ENCODE data around the gene DNAAF8.

Gene DNAAF8

DNA sequence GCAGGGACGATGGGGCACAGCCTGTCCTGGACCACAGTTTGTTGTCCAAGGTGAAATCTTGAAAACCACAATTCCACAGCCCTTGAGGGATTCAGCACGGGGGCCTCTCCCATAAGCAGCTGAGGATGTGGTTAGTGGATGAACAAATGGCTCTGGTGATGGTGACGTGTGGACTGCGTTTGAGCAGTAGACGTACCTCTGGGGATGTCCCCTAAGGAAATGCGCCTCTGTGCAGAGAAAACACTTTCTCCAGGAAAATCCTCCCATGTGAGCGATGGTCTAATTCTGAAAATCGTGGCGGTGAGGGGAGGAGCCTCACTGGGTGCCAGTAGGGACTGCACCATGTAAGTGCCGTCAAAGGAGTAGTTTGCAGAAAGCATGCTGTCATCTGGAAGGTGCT is 56.5 kb downstream of the DNAAF8 start:
- Histone ChIP-seq H3K9ac (ENCODE audit: low read length) (no peak overlapping the region), H3K9me2 (replicated peaks; ENCODE audit: insufficient read depth, low read length) (no peaks in the 10 kb centered on the region), H3K27ac (ENCODE audit: low read length) (no peak overlapping the region), H3K4me3 (ENCODE audit: low read length) (no peak overlapping the region), H4K20me1 (ENCODE audit: insufficient read depth, low read length) (no peaks in the 10 kb centered on the region), H3K4me1 (ENCODE audit: low read length) (no peaks in the 10 kb centered on the region), H3K36me3 (replicated peaks; ENCODE audit: insufficient read depth, low read length) (no peaks in the 10 kb centered on the region), H3K9me3 (replicated peaks; ENCODE audit: insufficient read depth, low read length) (no peaks in the 10 kb centered on the region), H3K27me3 (replicated peaks; ENCODE audit: insufficient read depth, low read length) (no peaks in the 10 kb centered on the region), H3K79me2 (ENCODE audit: low read length) (no peaks in the 10 kb centered on the region), H3K4me2 (ENCODE audit: low read depth, low read length) (no peak overlapping the region), H2AFZ (ENCODE audit: low read length) (no peak overlapping the region), H3F3A (ENCODE audit: insufficient read depth, low read length) (no peaks in the 10 kb centered on the region)
- no peak for TF ChIP-seq EZH2phosphoT487 (IDR thresholded peaks at IDR 0.05; ENCODE audit: low read length)
- no peak for TF ChIP-seq EZH2 (optimal IDR thresholded peaks at IDR 0.05; ENCODE audit: low read depth, low read length)
- TF ChIP-seq, protein P1, sequence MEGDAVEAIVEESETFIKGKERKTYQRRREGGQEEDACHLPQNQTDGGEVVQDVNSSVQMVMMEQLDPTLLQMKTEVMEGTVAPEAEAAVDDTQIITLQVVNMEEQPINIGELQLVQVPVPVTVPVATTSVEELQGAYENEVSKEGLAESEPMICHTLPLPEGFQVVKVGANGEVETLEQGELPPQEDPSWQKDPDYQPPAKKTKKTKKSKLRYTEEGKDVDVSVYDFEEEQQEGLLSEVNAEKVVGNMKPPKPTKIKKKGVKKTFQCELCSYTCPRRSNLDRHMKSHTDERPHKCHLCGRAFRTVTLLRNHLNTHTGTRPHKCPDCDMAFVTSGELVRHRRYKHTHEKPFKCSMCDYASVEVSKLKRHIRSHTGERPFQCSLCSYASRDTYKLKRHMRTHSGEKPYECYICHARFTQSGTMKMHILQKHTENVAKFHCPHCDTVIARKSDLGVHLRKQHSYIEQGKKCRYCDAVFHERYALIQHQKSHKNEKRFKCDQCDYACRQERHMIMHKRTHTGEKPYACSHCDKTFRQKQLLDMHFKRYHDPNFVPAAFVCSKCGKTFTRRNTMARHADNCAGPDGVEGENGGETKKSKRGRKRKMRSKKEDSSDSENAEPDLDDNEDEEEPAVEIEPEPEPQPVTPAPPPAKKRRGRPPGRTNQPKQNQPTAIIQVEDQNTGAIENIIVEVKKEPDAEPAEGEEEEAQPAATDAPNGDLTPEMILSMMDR (IDR thresholded peaks at IDR 0.05; ENCODE audit: low read length), result no peak
- DNase-seq, result no peak

DNA sequence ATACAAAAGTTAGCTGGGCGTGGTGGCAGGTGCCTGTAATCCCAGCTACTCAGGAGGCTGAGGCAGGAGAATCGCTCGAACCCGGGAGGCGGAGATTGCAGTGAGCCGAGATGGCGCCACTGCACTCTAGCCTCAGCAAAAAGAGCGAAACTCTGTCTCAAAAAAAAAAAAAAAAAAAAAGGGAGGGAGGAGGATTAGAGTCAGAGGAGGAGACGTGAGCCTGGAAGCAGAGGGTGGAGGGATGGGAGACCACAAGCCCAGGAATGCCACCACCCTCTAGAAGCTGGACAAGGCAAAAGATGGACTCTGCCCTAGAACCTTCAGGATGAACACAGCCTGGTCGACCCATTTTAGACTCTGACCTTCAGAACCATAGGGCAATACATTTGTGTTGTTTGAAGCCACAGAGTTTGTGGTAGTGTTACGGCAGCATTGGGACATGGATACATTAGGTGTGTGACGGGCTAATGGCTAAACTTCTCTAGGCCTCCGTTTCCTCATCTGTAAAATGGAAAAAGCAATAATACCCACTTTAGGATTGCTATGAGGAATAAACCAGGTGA is 58.7 kb downstream of the DNAAF8 start:
- Histone ChIP-seq H3K27me3 (replicated peaks; ENCODE audit: insufficient read depth, low read length) (no peaks in the 10 kb centered on the region), H3K9me2 (replicated peaks; ENCODE audit: insufficient read depth, low read length) (no peaks in the 10 kb centered on the region), H3K9ac (ENCODE audit: low read length) (no peak overlapping the region), H3K27ac (ENCODE audit: low read length) (no peak overlapping the region), H3F3A (ENCODE audit: insufficient read depth, low read length) (no peaks in the 10 kb centered on the region), H4K20me1 (ENCODE audit: insufficient read depth, low read length) (no peaks in the 10 kb centered on the region), H3K36me3 (replicated peaks; ENCODE audit: insufficient read depth, low read length) (no peaks in the 10 kb centered on the region), H3K4me3 (ENCODE audit: low read length) (no peak overlapping the region), H2AFZ (ENCODE audit: low read length) (no peak overlapping the region), H3K9me3 (replicated peaks; ENCODE audit: insufficient read depth, low read length) (no peaks in the 10 kb centered on the region), H3K79me2 (ENCODE audit: low read length) (no peaks in the 10 kb centered on the region), H3K4me1 (ENCODE audit: low read length) (no peaks in the 10 kb centered on the region), H3K4me2 (ENCODE audit: low read depth, low read length) (no peak overlapping the region)
- no peak for DNase-seq
- no peak for TF ChIP-seq EZH2phosphoT487 (IDR thresholded peaks at IDR 0.05; ENCODE audit: low read length)
- no peak for TF ChIP-seq EZH2 (optimal IDR thresholded peaks at IDR 0.05; ENCODE audit: low read depth, low read length)
- TF ChIP-seq, protein P1 (IDR thresholded peaks at IDR 0.05; ENCODE audit: low read length), result no peak

DNA sequence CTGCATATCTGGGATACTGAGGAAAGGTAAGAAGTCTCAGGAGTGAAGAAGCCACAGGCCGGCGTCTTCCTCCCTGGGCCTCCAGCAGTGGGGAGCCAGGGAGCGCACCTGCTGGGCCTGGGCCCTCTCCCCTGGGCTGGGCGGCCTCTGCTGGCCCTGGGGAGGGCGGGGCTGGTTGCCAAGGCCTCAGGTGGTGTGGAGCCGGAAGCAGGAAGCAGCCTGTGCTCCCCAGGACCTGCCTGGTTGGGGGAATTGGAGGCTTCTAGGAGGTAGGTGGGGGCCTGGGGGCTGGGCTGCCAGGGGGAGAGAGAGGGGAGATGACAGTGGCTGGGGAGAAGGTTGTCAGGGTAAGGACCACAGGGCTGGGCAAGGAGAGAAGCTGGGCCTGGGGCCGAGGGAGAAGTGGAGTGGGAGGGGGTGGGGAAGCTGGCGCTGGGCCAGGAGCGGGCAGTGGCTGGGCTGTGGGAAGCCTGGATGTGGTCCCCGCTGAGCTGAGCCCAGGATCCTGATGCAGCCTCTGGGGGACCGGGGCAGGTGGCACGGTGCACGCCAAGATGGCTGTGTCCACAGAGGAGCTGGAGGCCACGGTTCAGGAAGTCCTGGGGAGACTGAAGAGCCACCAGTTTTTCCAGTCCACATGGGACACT is 61.0 kb downstream of the DNAAF8 start, which contains the start of gene SMIM22:
Gene SMIM22 (plus strand): TSS at position 189 of the 647 bp plus-strand sequence. CDS start 366 bp downstream, at position 555.
- no peaks in the 10 kb centered on the region for H3K9me3 ChIP-seq (replicated peaks; ENCODE audit: insufficient read depth, low read length)
- H3K79me2 ChIP-seq (ENCODE audit: low read length), result no peaks in the 10 kb centered on the region
- H2AFZ ChIP-seq (ENCODE audit: low read length), result no peak within 1 kb of the TSS
- H4K20me1 ChIP-seq (ENCODE audit: insufficient read depth, low read length), result no peaks in the 10 kb centered on the region
- H3K4me1 ChIP-seq (ENCODE audit: low read length), result no peaks in the 10 kb centered on the region
- DNase-seq, result no peak
- H3K36me3 ChIP-seq (replicated peaks; ENCODE audit: insufficient read depth, low read length), result no peaks in the 10 kb centered on the region
- H3K4me3 ChIP-seq (ENCODE audit: low read length), result no peak within 1 kb of the TSS
- no peaks in the 10 kb centered on the region for H3K27me3 ChIP-seq (replicated peaks; ENCODE audit: insufficient read depth, low read length)
- no peak within 1 kb of the TSS for H3K27ac ChIP-seq (ENCODE audit: low read length)
- no peaks in the 10 kb centered on the region for H3K9me2 ChIP-seq (replicated peaks; ENCODE audit: insufficient read depth, low read length)
- TF ChIP-seq EZH2 (optimal IDR thresholded peaks at IDR 0.05; ENCODE audit: low read depth, low read length) (no peak), EZH2phosphoT487 (IDR thresholded peaks at IDR 0.05; ENCODE audit: low read length) (no peak)
- no peaks in the 10 kb centered on the region for H3F3A ChIP-seq (ENCODE audit: insufficient read depth, low read length)
- H3K4me2 ChIP-seq (ENCODE audit: low read depth, low read length), result no peak within 1 kb of the TSS
- H3K9ac ChIP-seq (ENCODE audit: low read length), result no peak within 1 kb of the TSS

Data from MM.1S (cell line).